Neural cell (in vitro differentiated cells): ENCODE measurements around the gene TUBB3.

Experiments
- EZH2 ChIP-seq: fragments of 200-600, 300-800 bp; shearing (Covaris generic), sonication (generic); IDR thresholded peaks from 2 replicates; pipeline ENCODE4 v1.6.1; 2014; ENCODE audit warnings: antibody characterized with exemption, low read length, borderline replicate concordance, mild to moderate bottlenecking; ENCODE audit not compliant: insufficient read depth, poor library complexity, severe bottlenecking
- POLR2AphosphoS5 ChIP-seq: IDR thresholded peaks from 2 replicates; pipeline ENCODE4 v1.6.1; 2012
- TAF1 ChIP-seq: IDR thresholded peaks from 2 replicates; pipeline ENCODE4 v1.6.1; 2012; ENCODE audit warnings: low read depth
- TF ChIP-seq, protein P1 (sequence below): IDR thresholded peaks from 2 replicates; pipeline ENCODE4 v1.6.1; 2012; ENCODE audit warnings: borderline replicate concordance

DNA sequence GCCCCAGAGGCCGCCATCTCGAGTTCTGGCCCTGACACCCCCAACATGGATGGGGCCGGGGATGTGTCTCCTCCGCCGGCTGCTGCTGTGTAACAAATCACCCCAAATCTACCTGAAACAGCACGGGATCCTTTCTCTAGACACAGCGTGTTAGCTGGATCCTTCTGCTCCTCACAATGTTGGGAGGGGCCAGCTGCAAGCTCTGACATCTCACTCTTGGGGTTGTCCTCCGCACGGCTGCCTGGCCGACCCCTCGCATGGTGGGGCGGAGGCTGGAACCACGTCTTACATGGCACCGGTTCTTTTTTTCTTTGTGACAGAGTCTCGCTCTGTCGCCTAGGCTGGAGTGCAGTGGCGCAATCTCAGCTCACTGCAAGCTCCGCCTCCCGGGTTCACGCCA, 13.8 kb downstream of the TUBB3 start:
- TF ChIP-seq TAF1 (no peak), POLR2AphosphoS5 (no peak), EZH2 (no peak)
- TF ChIP-seq, protein P1, sequence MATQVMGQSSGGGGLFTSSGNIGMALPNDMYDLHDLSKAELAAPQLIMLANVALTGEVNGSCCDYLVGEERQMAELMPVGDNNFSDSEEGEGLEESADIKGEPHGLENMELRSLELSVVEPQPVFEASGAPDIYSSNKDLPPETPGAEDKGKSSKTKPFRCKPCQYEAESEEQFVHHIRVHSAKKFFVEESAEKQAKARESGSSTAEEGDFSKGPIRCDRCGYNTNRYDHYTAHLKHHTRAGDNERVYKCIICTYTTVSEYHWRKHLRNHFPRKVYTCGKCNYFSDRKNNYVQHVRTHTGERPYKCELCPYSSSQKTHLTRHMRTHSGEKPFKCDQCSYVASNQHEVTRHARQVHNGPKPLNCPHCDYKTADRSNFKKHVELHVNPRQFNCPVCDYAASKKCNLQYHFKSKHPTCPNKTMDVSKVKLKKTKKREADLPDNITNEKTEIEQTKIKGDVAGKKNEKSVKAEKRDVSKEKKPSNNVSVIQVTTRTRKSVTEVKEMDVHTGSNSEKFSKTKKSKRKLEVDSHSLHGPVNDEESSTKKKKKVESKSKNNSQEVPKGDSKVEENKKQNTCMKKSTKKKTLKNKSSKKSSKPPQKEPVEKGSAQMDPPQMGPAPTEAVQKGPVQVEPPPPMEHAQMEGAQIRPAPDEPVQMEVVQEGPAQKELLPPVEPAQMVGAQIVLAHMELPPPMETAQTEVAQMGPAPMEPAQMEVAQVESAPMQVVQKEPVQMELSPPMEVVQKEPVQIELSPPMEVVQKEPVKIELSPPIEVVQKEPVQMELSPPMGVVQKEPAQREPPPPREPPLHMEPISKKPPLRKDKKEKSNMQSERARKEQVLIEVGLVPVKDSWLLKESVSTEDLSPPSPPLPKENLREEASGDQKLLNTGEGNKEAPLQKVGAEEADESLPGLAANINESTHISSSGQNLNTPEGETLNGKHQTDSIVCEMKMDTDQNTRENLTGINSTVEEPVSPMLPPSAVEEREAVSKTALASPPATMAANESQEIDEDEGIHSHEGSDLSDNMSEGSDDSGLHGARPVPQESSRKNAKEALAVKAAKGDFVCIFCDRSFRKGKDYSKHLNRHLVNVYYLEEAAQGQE = no peak
